Erythroblast (primary cell): ENCODE data around the gene LRP2.

Experiments
- GATA1 ChIP-seq: IDR thresholded peaks from 2 replicates; pipeline ENCODE4 v1.6.1; 2011; ENCODE audit warnings: low read depth, mild to moderate bottlenecking, control low read depth, low read length, moderate library complexity
- POLR2A ChIP-seq: IDR thresholded peaks from 2 replicates; pipeline ENCODE4 v1.6.1; 2011; ENCODE audit warnings: mild to moderate bottlenecking, low read length

- TF ChIP-seq POLR2A (no peak), GATA1 (no peak)
Measured at GRCh38 chr2:169365029-169365480, 2.7 kb upstream of the LRP2 start.
